ENCODE results near the gene FYB1. TPM values are rescaled to one million over a fixed set of nuclear protein-coding genes. Genes with fewer than 3 reads are reported as not detected.
A peak's percentile ranks its signal among the peaks of the same experiment; 100 is the strongest.

The FYB1 gene
- total and polyA plus RNA-seq, 7 experiments from 2014 or later: 310 to 701 (median 491) TPM

- Mint-ChIP-seq H3K9me3 (no peaks in the 10 kb centered on the region), H3K4me3 (peak overlapping the region; percentile 78 to 98 (median 88)), H3K27ac (peak overlapping the region; percentile 92 to 99 (median 98)), H3K36me3 (peaks cover 11 to 37% (median 28%) of the 10 kb centered on the region in 5 donors), H3K4me1 (peaks cover 70 to 100% (median 95%) of the 10 kb centered on the region in 7 donors), H3K27me3 (no peaks in the 10 kb centered on the region)
- peak overlapping the region; percentile 32 for H3K4me3 ChIP-seq (ENCODE audit: low read length)
- H3K9me3 ChIP-seq (ENCODE audit: control insufficient read depth in 2 of 3, low read length in 3 of 3): no peaks in the 10 kb centered on the region
- CTCF ChIA-PET: interaction anchor here (1.0 to 13.0 kb wide), 12 partner anchors 7 to 93 kb away, joined by 3 to 168 read pairs (median 11); partner anchors contain the start of gene FYB1
- H3K4me1 ChIP-seq (ENCODE audit: control insufficient read depth in 2 of 2, insufficient read depth in 2 of 2, low read length in 2 of 2): peaks cover 80 to 88% of the 10 kb centered on the region in 2 donors
- H3K27ac ChIP-seq (ENCODE audit: low read depth, low read length): peak overlapping the region; percentile 73
- DNase-seq (peak in 1 of 9 donors; percentile 8), ATAC-seq (no peak)
- H3K27me3 ChIP-seq (ENCODE audit: control insufficient read depth in 2 of 2, insufficient read depth in 2 of 2, low read length in 2 of 2): no peaks in the 10 kb centered on the region
- intact Hi-C loops (cut with micrococcal nuclease): loop anchor here (1.0 to 5.0 kb wide), 4 partner anchors 13 to 1487 kb away; partner anchors contain the start of gene PTGER4 (in 1 of the 2)
- POLR2A ChIA-PET: interaction anchor here (0.7 to 22.3 kb wide), 12 partner anchors 10 to 1462 kb away, joined by 3 to 679 read pairs (median 6); partner anchors contain the start of gene FYB1
- peaks cover 0 to 7% (median 0%) of the 10 kb centered on the region in 3 experiments for H3K36me3 ChIP-seq (ENCODE audit: control insufficient read depth in 2 of 3, insufficient read depth in 3 of 3, low read length in 3 of 3)
Observed at GRCh38 chr5:39190311-39191102, 28.9 kb downstream of the FYB1 start.

- Mint-ChIP-seq H3K9me3 (no peaks in the 10 kb centered on the region), H3K4me3 (peak overlapping the region; percentile 78 to 98 (median 88)), H3K36me3 (peaks cover 3 to 31% (median 21%) of the 10 kb centered on the region in 5 donors), H3K27me3 (no peaks in the 10 kb centered on the region), H3K27ac (peak overlapping the region; percentile 92 to 99 (median 98)), H3K4me1 (peaks cover 68 to 100% (median 95%) of the 10 kb centered on the region in 7 donors)
- Histone ChIP-seq H3K27me3 (ENCODE audit: control insufficient read depth in 2 of 2, insufficient read depth in 2 of 2, low read length in 2 of 2) (no peaks in the 10 kb centered on the region), H3K4me1 (ENCODE audit: control insufficient read depth in 2 of 2, insufficient read depth in 2 of 2, low read length in 2 of 2) (peaks cover 76 to 85% of the 10 kb centered on the region in 2 donors), H3K27ac (ENCODE audit: low read depth, low read length) (peak overlapping the region; percentile 73), H3K36me3 (ENCODE audit: control insufficient read depth in 2 of 3, insufficient read depth in 3 of 3, low read length in 3 of 3) (peaks cover 0 to 1% (median 0%) of the 10 kb centered on the region in 3 experiments), H3K9me3 (ENCODE audit: control insufficient read depth in 2 of 3, low read length in 3 of 3) (no peaks in the 10 kb centered on the region), H3K4me3 (ENCODE audit: low read length) (peak overlapping the region; percentile 32)
- no peak for ATAC-seq
- DNase-seq: peak in 1 of 9 donors; percentile 7
- intact Hi-C loops (cut with micrococcal nuclease): loop anchor here (5.0 to 10.0 kb wide), 2 partner anchors 37 to 1215 kb away; no protein-coding TSS in a partner anchor
- POLR2A ChIA-PET: interaction anchor here (1.6 to 22.3 kb wide), 8 partner anchors 11 to 94 kb away, joined by 4 to 679 read pairs (median 48); partner anchors contain the start of gene FYB1
- CTCF ChIA-PET: interaction anchor here (1.0 to 6.6 kb wide), 11 partner anchors 8 to 187 kb away, joined by 3 to 56 read pairs (median 8); partner anchors contain the start of gene FYB1
Observed at GRCh38 chr5:39189292-39189955, 29.9 kb downstream of the FYB1 start.

GRCh38 chr5:39187831-39188731 lies 31.3 kb downstream of the FYB1 start:
- Histone ChIP-seq H3K9me3 (ENCODE audit: control insufficient read depth in 2 of 3, low read length in 3 of 3) (no peaks in the 10 kb centered on the region), H3K27ac (ENCODE audit: low read depth, low read length) (peak overlapping the region; percentile 73), H3K27me3 (ENCODE audit: control insufficient read depth in 2 of 2, insufficient read depth in 2 of 2, low read length in 2 of 2) (no peaks in the 10 kb centered on the region), H3K4me3 (ENCODE audit: low read length) (peak overlapping the region; percentile 36), H3K36me3 (ENCODE audit: control insufficient read depth in 2 of 3, insufficient read depth in 3 of 3, low read length in 3 of 3) (no peaks in the 10 kb centered on the region), H3K4me1 (ENCODE audit: control insufficient read depth in 2 of 2, insufficient read depth in 2 of 2, low read length in 2 of 2) (peaks cover 75 to 85% of the 10 kb centered on the region in 2 donors)
- ChIA-PET POLR2A (interaction anchor here (1.2 to 22.3 kb wide), 8 partner anchors 12 to 95 kb away, joined by 4 to 679 read pairs (median 48); partner anchors contain the start of gene FYB1), CTCF (interaction anchor here (0.7 to 6.6 kb wide), 13 partner anchors 9 to 188 kb away, joined by 3 to 56 read pairs (median 7); partner anchors contain the start of gene FYB1)
- intact Hi-C loops (cut with micrococcal nuclease): loop anchor here (1.0 to 10.0 kb wide), 7 partner anchors 7 to 1217 kb away; no protein-coding TSS in a partner anchor
- Mint-ChIP-seq H3K4me1 (peaks cover 58 to 97% (median 91%) of the 10 kb centered on the region in 7 donors), H3K27ac (peak overlapping the region; percentile 92 to 99 (median 98)), H3K9me3 (no peaks in the 10 kb centered on the region), H3K4me3 (peak overlapping the region; percentile 78 to 98 (median 88)), H3K36me3 (peaks cover 0 to 24% (median 16%) of the 10 kb centered on the region in 5 donors), H3K27me3 (no peaks in the 10 kb centered on the region)
- DNase-seq (peak in 2 of 9 donors; percentile 46 to 50), ATAC-seq (peak; percentile 45)

GRCh38 chr5:39186722-39187539 lies 32.4 kb downstream of the FYB1 start:
- H3K4me1 ChIP-seq (ENCODE audit: control insufficient read depth in 2 of 2, insufficient read depth in 2 of 2, low read length in 2 of 2): peaks cover 79 to 84% of the 10 kb centered on the region in 2 donors
- H3K4me1 Mint-ChIP-seq: peaks cover 60 to 97% (median 92%) of the 10 kb centered on the region in 7 donors
- DNase-seq (peak in 7 of 9 donors; percentile 61 to 89 (median 80)), ATAC-seq (peak; percentile 75)
- no peaks in the 10 kb centered on the region for H3K27me3 Mint-ChIP-seq
- peak overlapping the region; percentile 78 to 98 (median 88) for H3K4me3 Mint-ChIP-seq
- POLR2A ChIA-PET: interaction anchor here (0.7 to 22.3 kb wide), 12 partner anchors 14 to 115 kb away, joined by 3 to 679 read pairs (median 6); partner anchors contain the start of gene RICTOR
- H3K36me3 Mint-ChIP-seq: peaks cover 0 to 30% (median 18%) of the 10 kb centered on the region in 5 donors
- CTCF ChIA-PET: interaction anchor here (0.6 to 6.6 kb wide), 11 partner anchors 10 to 67 kb away, joined by 3 to 56 read pairs (median 6); partner anchors contain the start of gene FYB1
- H3K9me3 Mint-ChIP-seq: no peaks in the 10 kb centered on the region
- peak overlapping the region; percentile 92 to 99 (median 98) for H3K27ac Mint-ChIP-seq
- peak overlapping the region; percentile 38 for H3K4me3 ChIP-seq (ENCODE audit: low read length)
- no peaks in the 10 kb centered on the region for H3K36me3 ChIP-seq (ENCODE audit: control insufficient read depth in 2 of 3, insufficient read depth in 3 of 3, low read length in 3 of 3)
- no peaks in the 10 kb centered on the region for H3K27me3 ChIP-seq (ENCODE audit: control insufficient read depth in 2 of 2, insufficient read depth in 2 of 2, low read length in 2 of 2)
- intact Hi-C loops (cut with micrococcal nuclease): loop anchor here (1.0 to 10.0 kb wide), 8 partner anchors 8 to 1218 kb away; no protein-coding TSS in a partner anchor
- H3K27ac ChIP-seq (ENCODE audit: low read depth, low read length): peak overlapping the region; percentile 73
- no peaks in the 10 kb centered on the region for H3K9me3 ChIP-seq (ENCODE audit: control insufficient read depth in 2 of 3, low read length in 3 of 3)

GRCh38 chr5:39186289-39186688 lies 33.1 kb downstream of the FYB1 start:
- Mint-ChIP-seq H3K27ac (peak overlapping the region; percentile 92 to 99 (median 98)), H3K36me3 (peaks cover 0 to 35% (median 24%) of the 10 kb centered on the region in 5 donors), H3K4me3 (peak overlapping the region; percentile 78 to 98 (median 86)), H3K4me1 (peaks cover 59 to 97% (median 92%) of the 10 kb centered on the region in 7 donors), H3K27me3 (no peaks in the 10 kb centered on the region), H3K9me3 (no peaks in the 10 kb centered on the region)
- H3K4me3 ChIP-seq (ENCODE audit: low read length): peak overlapping the region; percentile 44
- H3K27me3 ChIP-seq (ENCODE audit: control insufficient read depth in 2 of 2, insufficient read depth in 2 of 2, low read length in 2 of 2): no peaks in the 10 kb centered on the region
- no peaks in the 10 kb centered on the region for H3K9me3 ChIP-seq (ENCODE audit: control insufficient read depth in 2 of 3, low read length in 3 of 3)
- no peaks in the 10 kb centered on the region for H3K36me3 ChIP-seq (ENCODE audit: control insufficient read depth in 2 of 3, insufficient read depth in 3 of 3, low read length in 3 of 3)
- H3K4me1 ChIP-seq (ENCODE audit: control insufficient read depth in 2 of 2, insufficient read depth in 2 of 2, low read length in 2 of 2): peaks cover 79 to 85% of the 10 kb centered on the region in 2 donors
- POLR2A ChIA-PET: interaction anchor here (0.7 to 22.3 kb wide), 9 partner anchors 13 to 115 kb away, joined by 3 to 679 read pairs (median 14); no protein-coding TSS in a partner anchor
- CTCF ChIA-PET: interaction anchor here (0.6 to 6.6 kb wide), 7 partner anchors 9 to 33 kb away, joined by 3 to 56 read pairs (median 8); partner anchors contain the start of gene FYB1
- peak in 5 of 9 donors; percentile 48 to 75 (median 57) for DNase-seq
- peak; percentile 32 for ATAC-seq
- intact Hi-C loops (cut with micrococcal nuclease): loop anchor here (1.0 to 10.0 kb wide), 5 partner anchors 9 to 1219 kb away; no protein-coding TSS in a partner anchor
- H3K27ac ChIP-seq (ENCODE audit: low read depth, low read length): peak overlapping the region; percentile 73

All from naive thymus-derived CD4-positive, alpha-beta T cell (primary cell).